ENCODE measurements around the gene FGA.

Gene FGA

GRCh38 chr4:154583230-154583629 is 7.3 kb downstream of the FGA start:
- no peak for TF ChIP-seq CTCF (IDR thresholded peaks at IDR 0.05; ENCODE audit: low read depth, low read length)
- no peak for DNase-seq (ENCODE audit: low read depth in 2 of 2)
- H3K4me3 ChIP-seq (replicated peaks in 1 of 2; ENCODE audit: low read depth in 2 of 2, low read length in 2 of 2), result no peak overlapping the region

GRCh38 chr4:154582723-154583122 is 7.8 kb downstream of the FGA start:
- H3K4me3 ChIP-seq (replicated peaks in 1 of 2; ENCODE audit: low read depth in 2 of 2, low read length in 2 of 2), result no peak overlapping the region
- no peak for DNase-seq (ENCODE audit: low read depth in 2 of 2)
- TF ChIP-seq CTCF (IDR thresholded peaks at IDR 0.05; ENCODE audit: low read depth, low read length), result no peak

- DNase-seq (ENCODE audit: low read depth in 2 of 2), result no peak
- no peak for TF ChIP-seq CTCF (IDR thresholded peaks at IDR 0.05; ENCODE audit: low read depth, low read length)
- no peak overlapping the region for H3K4me3 ChIP-seq (replicated peaks in 1 of 2; ENCODE audit: low read depth in 2 of 2, low read length in 2 of 2)
Measured at GRCh38 chr4:154579927-154580326, 10.6 kb downstream of the FGA start.

DNA sequence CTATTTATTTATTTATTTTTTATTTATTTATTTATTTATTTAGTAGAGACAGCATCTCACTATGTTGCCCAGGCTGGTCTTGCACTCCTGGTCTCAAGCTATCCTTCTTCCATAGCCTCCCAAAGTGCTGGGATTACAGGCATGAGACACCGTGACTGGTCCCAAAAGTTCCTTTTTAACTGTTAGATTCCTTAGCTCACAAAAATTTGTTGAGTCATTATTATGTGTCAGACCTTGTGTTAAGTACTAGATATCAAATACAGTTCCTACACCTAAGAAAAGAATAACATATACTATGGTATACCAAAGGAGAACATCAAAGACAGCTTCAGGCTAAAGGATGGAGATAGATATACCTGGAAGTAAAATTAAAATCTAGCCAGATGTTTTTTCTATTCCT is 11.6 kb downstream of the FGA start:
- DNase-seq (ENCODE audit: low read depth in 2 of 2), result peak in 1 of 2 donors; percentile 23
- TF ChIP-seq CTCF (IDR thresholded peaks at IDR 0.05; ENCODE audit: low read depth, low read length), result no peak
- H3K4me3 ChIP-seq (replicated peaks in 1 of 2; ENCODE audit: low read depth in 2 of 2, low read length in 2 of 2), result no peak overlapping the region

- TF ChIP-seq CTCF (IDR thresholded peaks at IDR 0.05; ENCODE audit: low read depth, low read length), result no peak
- DNase-seq (ENCODE audit: low read depth in 2 of 2), result no peak
- H3K4me3 ChIP-seq (replicated peaks in 1 of 2; ENCODE audit: low read depth in 2 of 2, low read length in 2 of 2), result no peak overlapping the region
Measured at GRCh38 chr4:154577324-154577723, 13.2 kb downstream of the FGA start.

DNA sequence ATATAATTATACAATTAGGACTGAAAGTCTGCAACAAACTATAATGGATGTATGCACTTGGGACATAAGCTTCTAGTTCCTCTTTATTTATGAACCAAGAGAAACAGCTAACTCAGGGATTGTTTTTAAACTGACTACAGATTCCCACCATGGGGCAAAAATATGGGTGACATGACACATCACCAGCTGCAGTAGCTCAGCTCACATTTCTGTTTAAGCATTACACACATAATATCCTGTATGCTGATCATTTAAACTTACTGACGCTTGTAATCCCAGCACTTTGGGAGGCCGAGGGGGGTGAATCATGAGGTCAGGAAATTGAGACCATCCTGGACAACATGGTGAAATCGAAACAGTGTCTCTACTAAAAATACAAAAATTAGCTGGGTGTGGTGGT is 16.2 kb downstream of the FGA start:
- DNase-seq (ENCODE audit: low read depth in 2 of 2), result peak in 1 of 2 donors; percentile 47
- H3K4me3 ChIP-seq (replicated peaks in 1 of 2; ENCODE audit: low read depth in 2 of 2, low read length in 2 of 2), result no peak overlapping the region
- TF ChIP-seq CTCF (IDR thresholded peaks at IDR 0.05; ENCODE audit: low read depth, low read length), result no peak

DNA sequence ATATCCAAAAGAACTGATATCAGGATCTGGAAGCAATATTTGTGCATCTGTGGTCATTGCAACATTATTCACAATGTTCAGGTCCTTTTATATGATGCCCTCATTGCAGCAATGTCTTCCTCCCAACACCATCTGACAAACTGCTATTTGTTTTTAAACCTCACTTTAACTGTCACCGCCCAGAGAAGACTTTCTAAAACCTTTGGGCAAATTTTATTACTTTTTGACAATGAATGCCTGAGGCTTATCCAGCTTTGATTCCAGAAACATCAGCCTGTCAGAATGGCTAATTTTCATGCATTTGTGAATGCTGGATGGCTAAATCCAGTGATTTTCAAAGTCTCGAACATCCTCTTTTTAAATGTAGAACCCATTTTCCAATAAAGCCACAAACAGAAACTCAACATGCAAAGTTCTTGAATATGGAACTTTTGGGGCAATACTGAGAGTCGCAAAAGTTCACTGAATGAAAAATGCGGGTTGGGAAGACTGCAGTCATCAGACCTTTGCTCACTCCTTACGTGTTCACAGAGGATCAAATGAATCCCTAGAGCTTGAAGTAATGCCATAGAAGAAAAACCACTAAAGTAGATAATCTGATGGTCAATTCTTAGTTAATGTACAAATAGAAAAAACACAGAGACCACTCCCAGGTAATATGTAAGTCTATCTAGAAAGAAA is 17.2 kb downstream of the FGA start:
- no peak for TF ChIP-seq CTCF (IDR thresholded peaks at IDR 0.05; ENCODE audit: low read depth, low read length)
- no peak for DNase-seq (ENCODE audit: low read depth in 2 of 2)

More for the DNA sequence above, 17.2 kb downstream of the FGA start:
- no peak overlapping the region for H3K4me3 ChIP-seq (replicated peaks in 1 of 2; ENCODE audit: low read depth in 2 of 2, low read length in 2 of 2)
